SK-N-MC (cell line): ENCODE data around the gene LHFPL6.
"Not testable (repeated sequence)": the region's sequence is repeated elsewhere in the genome, so short reads cannot be mapped to it uniquely, and the experiment has no call there.

ENCODE experiments used
- DNase-seq: peaks from one replicate; pipeline ENCODE4 v3.0.0-alpha.2; 2011; ENCODE audit warnings: low read depth, low spot score
- H3K27ac ChIP-seq: fragments of 200-600 bp; sonication (generic); 2 replicates; pipeline ENCODE4 v1.5.1; 2016; ENCODE audit warnings: mixed run types
- H3K36me3 ChIP-seq: fragments of 200-600 bp; sonication (generic); 2 replicates; pipeline ENCODE4 v1.6.1; 2017; ENCODE audit warnings: antibody characterized with exemption, low read length, mixed read lengths; ENCODE audit not compliant: insufficient read depth
- H3K4me3 ChIP-seq: fragments of 200-600 bp; sonication (generic); 2 replicates; pipeline ENCODE4 v1.5.1; 2016
- H3K9ac ChIP-seq: fragments of 200-600 bp; sonication (generic); 2 replicates; pipeline ENCODE4 v1.8.0; 2017; ENCODE audit warnings: mixed run types, mixed read lengths; ENCODE audit not compliant: insufficient read length
- H3K9me3 ChIP-seq: fragments of 200-600 bp; sonication (generic); 2 replicates; pipeline ENCODE4 v1.6.1; 2017; ENCODE audit warnings: low read depth, mild to moderate bottlenecking, antibody characterized with exemption, low read length, moderate library complexity, mixed read lengths
- EZH2 ChIP-seq: fragments of 200-600 bp; sonication (generic); IDR thresholded peaks from one replicate; pipeline ENCODE4 v1.6.1; 2017; ENCODE audit warnings: antibody characterized with exemption
- FOXP2 ChIP-seq: optimal IDR thresholded peaks from 2 replicates; pipeline ENCODE3; 2011; ENCODE audit warnings: mild to moderate bottlenecking, moderate library complexity; ENCODE audit not compliant: insufficient read depth; ENCODE audit errors: extremely low read length, control extremely low read depth
- POLR2AphosphoS5 ChIP-seq: IDR thresholded peaks from 2 replicates; pipeline ENCODE4 v1.6.1; 2012; ENCODE audit warnings: mild to moderate bottlenecking, low read depth, low read length, borderline replicate concordance

Gene LHFPL6

GRCh38 chr13:39347926-39348901, 254.8 kb downstream of the LHFPL6 start:
- Histone ChIP-seq H3K9me3 (no peaks in the 10 kb centered on the region), H3K27ac (no peak overlapping the region), H3K9ac (no peak overlapping the region), H3K36me3 (peaks cover 6% of the 10 kb centered on the region; the same call in 1 of the 2 replicates), H3K4me3 (no peak overlapping the region)
- TF ChIP-seq FOXP2, result peak; percentile 57
- no peak for TF ChIP-seq EZH2
- TF ChIP-seq POLR2AphosphoS5, result no peak
- no peak for DNase-seq

GRCh38 chr13:39345982-39346381, 257.0 kb downstream of the LHFPL6 start:
- TF ChIP-seq EZH2 (no peak), FOXP2 (no peak), POLR2AphosphoS5 (no peak)
- DNase-seq, result no peak

GRCh38 chr13:39341251-39341650, 261.7 kb downstream of the LHFPL6 start:
- H3K4me3 ChIP-seq, result no peak overlapping the region
- TF ChIP-seq EZH2 (no peak), POLR2AphosphoS5 (peak; percentile 63; the same call in 1 of the 2 replicates)
- DNase-seq, result peak; percentile 85
- H3K9me3 ChIP-seq, result no peaks in the 10 kb centered on the region
- no peak overlapping the region for H3K9ac ChIP-seq
- peaks cover 14% of the 10 kb centered on the region for H3K36me3 ChIP-seq
- peak overlapping the region; percentile 17; the same call in 1 of the 2 replicates for H3K27ac ChIP-seq

More at GRCh38 chr13:39345982-39346381, 257.0 kb downstream of the LHFPL6 start:
- Histone ChIP-seq H3K9me3 (no peaks in the 10 kb centered on the region), H3K4me3 (no peak overlapping the region), H3K9ac (no peak overlapping the region), H3K36me3 (peaks cover 14% of the 10 kb centered on the region), H3K27ac (no peak overlapping the region)

GRCh38 chr13:39338114-39338513, 264.9 kb downstream of the LHFPL6 start:
- not testable (repeated sequence) for H3K9me3 ChIP-seq, H3K4me3 ChIP-seq, H3K36me3 ChIP-seq, H3K27ac ChIP-seq, DNase-seq, H3K9ac ChIP-seq

GRCh38 chr13:39336937-39337336, 266.1 kb downstream of the LHFPL6 start:
- Histone ChIP-seq H3K9ac (no peak overlapping the region), H3K4me3 (no peak overlapping the region), H3K36me3 (no peaks in the 10 kb centered on the region), H3K9me3 (no peaks in the 10 kb centered on the region), H3K27ac (no peak overlapping the region)
- TF ChIP-seq POLR2AphosphoS5 (no peak), EZH2 (no peak), FOXP2 (no peak)
- DNase-seq, result no peak

GRCh38 chr13:39336207-39336606, 266.8 kb downstream of the LHFPL6 start:
- no peaks in the 10 kb centered on the region for H3K36me3 ChIP-seq
- DNase-seq, result no peak
- no peak overlapping the region for H3K27ac ChIP-seq
- no peaks in the 10 kb centered on the region for H3K9me3 ChIP-seq
- no peak overlapping the region for H3K4me3 ChIP-seq
- H3K9ac ChIP-seq, result no peak overlapping the region
- TF ChIP-seq POLR2AphosphoS5 (no peak), FOXP2 (no peak)

GRCh38 chr13:39335721-39336120, 267.3 kb downstream of the LHFPL6 start:
- no peak overlapping the region for H3K4me3 ChIP-seq
- H3K9ac ChIP-seq, result no peak overlapping the region
- no peak for DNase-seq
- H3K36me3 ChIP-seq, result no peaks in the 10 kb centered on the region
- H3K9me3 ChIP-seq, result no peaks in the 10 kb centered on the region; the same call in 1 of the 2 replicates
- TF ChIP-seq EZH2 (no peak), FOXP2 (no peak), POLR2AphosphoS5 (no peak)
- H3K27ac ChIP-seq, result no peak overlapping the region

GRCh38 chr13:39330504-39330903, 272.5 kb downstream of the LHFPL6 start:
- no peak overlapping the region for H3K4me3 ChIP-seq
- H3K36me3 ChIP-seq, result no peaks in the 10 kb centered on the region
- no peaks in the 10 kb centered on the region; the same call in 1 of the 2 replicates for H3K9me3 ChIP-seq
- no peak for TF ChIP-seq POLR2AphosphoS5
- no peak for TF ChIP-seq EZH2
- no peak for TF ChIP-seq FOXP2
- no peak for DNase-seq
- H3K9ac ChIP-seq, result no peak overlapping the region
- no peak overlapping the region for H3K27ac ChIP-seq

- H3K4me3 ChIP-seq, result no peak overlapping the region
- no peak overlapping the region for H3K9ac ChIP-seq
- no peak for DNase-seq
- H3K9me3 ChIP-seq, result no peaks in the 10 kb centered on the region; the same call in 1 of the 2 replicates
- no peaks in the 10 kb centered on the region for H3K36me3 ChIP-seq
- TF ChIP-seq POLR2AphosphoS5 (no peak), FOXP2 (no peak), EZH2 (no peak)
- H3K27ac ChIP-seq, result no peak overlapping the region
These were observed 273.8 kb downstream of the LHFPL6 start for GRCh38 chr13:39329182-39329639.
